ENCODE measurements around the gene ARHGEF7.

The ARHGEF7 gene

GRCh38 chr13:111122056-111122455 lies 6.9 kb downstream of the ARHGEF7 start:
- TF ChIP-seq, protein P1, sequence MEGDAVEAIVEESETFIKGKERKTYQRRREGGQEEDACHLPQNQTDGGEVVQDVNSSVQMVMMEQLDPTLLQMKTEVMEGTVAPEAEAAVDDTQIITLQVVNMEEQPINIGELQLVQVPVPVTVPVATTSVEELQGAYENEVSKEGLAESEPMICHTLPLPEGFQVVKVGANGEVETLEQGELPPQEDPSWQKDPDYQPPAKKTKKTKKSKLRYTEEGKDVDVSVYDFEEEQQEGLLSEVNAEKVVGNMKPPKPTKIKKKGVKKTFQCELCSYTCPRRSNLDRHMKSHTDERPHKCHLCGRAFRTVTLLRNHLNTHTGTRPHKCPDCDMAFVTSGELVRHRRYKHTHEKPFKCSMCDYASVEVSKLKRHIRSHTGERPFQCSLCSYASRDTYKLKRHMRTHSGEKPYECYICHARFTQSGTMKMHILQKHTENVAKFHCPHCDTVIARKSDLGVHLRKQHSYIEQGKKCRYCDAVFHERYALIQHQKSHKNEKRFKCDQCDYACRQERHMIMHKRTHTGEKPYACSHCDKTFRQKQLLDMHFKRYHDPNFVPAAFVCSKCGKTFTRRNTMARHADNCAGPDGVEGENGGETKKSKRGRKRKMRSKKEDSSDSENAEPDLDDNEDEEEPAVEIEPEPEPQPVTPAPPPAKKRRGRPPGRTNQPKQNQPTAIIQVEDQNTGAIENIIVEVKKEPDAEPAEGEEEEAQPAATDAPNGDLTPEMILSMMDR (IDR thresholded peaks at IDR 0.05; ENCODE audit: control insufficient read depth, insufficient read depth, low read depth, low read length, missing control alignments): no peak
- DNase-seq (ENCODE audit: low read depth): no peak

GRCh38 chr13:111122631-111123030 lies 7.5 kb downstream of the ARHGEF7 start:
- TF ChIP-seq, protein P1 (IDR thresholded peaks at IDR 0.05; ENCODE audit: control insufficient read depth, insufficient read depth, low read depth, low read length, missing control alignments): no peak
- no peak for DNase-seq (ENCODE audit: low read depth)
- H3K4me3 ChIP-seq (ENCODE audit: control insufficient read depth, low read depth, low read length): no peak overlapping the region

More at GRCh38 chr13:111122056-111122455, 6.9 kb downstream of the ARHGEF7 start:
- H3K4me3 ChIP-seq (ENCODE audit: control insufficient read depth, low read depth, low read length): no peak overlapping the region

DNA sequence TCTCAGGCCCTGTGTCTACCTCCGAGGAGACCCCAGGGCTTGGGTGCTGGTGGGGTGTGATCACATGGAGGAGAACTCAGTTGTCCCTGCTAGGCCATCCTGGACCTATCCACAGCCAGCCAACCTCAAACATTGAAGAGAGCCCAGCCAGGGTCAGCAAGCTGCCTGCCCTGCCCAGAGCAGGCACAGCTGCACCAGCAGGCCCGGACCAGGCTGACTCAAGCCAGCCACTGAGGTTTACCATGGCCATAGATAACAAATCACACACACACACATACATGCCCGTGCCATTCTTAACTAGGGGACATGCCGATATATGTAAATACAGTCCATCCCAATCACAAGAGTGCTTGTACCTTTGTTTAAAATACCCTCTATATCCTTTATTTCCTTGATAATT lies 8.1 kb downstream of the ARHGEF7 start:
- no peak for DNase-seq (ENCODE audit: low read depth)
- TF ChIP-seq, protein P1 (IDR thresholded peaks at IDR 0.05; ENCODE audit: control insufficient read depth, insufficient read depth, low read depth, low read length, missing control alignments): no peak
- no peak overlapping the region for H3K4me3 ChIP-seq (ENCODE audit: control insufficient read depth, low read depth, low read length)

DNA sequence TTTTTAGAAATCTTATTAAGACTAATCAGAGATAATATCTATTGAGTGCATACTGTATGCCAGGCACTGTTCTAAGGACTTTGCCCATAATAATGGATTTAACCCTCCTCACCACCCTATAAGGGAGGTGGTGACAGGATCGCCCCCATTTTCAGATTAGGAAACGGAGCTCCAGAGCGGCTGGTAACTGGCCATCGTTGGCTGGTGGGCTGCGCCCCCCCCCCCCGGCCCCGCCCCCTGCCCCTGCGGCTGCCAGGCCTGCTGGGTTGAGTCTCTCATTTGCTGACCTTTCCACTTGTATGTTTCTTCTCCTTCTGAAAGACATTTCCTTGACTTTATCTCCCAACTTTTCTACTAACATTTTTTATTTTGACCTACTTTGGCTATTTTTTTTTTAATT lies 8.5 kb downstream of the ARHGEF7 start:
- TF ChIP-seq, protein P1 (IDR thresholded peaks at IDR 0.05; ENCODE audit: control insufficient read depth, insufficient read depth, low read depth, low read length, missing control alignments): no peak
- no peak for DNase-seq (ENCODE audit: low read depth)
- no peak overlapping the region for H3K4me3 ChIP-seq (ENCODE audit: control insufficient read depth, low read depth, low read length)

DNA sequence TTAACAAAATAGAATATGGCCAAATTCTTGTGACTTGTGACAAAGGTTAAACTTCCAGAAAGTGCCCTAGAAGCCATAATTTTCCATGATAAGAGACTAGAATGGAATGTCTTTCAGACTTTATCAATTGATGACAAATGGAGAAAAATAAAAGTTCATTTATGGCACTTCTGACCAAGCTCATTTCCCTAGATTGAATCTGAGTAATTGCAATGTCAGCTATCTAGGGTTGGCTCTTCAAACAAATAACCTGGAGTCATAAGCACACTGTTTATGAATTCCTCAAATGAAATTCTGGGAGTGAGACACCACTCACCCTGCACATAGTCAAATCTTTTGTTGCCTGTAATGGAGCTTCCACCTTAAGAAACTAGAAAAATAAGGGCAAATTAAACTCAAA lies 11.4 kb downstream of the ARHGEF7 start:
- TF ChIP-seq, protein P1 (IDR thresholded peaks at IDR 0.05; ENCODE audit: control insufficient read depth, insufficient read depth, low read depth, low read length, missing control alignments): no peak
- no peak overlapping the region for H3K4me3 ChIP-seq (ENCODE audit: control insufficient read depth, low read depth, low read length)
- no peak for DNase-seq (ENCODE audit: low read depth)

DNA sequence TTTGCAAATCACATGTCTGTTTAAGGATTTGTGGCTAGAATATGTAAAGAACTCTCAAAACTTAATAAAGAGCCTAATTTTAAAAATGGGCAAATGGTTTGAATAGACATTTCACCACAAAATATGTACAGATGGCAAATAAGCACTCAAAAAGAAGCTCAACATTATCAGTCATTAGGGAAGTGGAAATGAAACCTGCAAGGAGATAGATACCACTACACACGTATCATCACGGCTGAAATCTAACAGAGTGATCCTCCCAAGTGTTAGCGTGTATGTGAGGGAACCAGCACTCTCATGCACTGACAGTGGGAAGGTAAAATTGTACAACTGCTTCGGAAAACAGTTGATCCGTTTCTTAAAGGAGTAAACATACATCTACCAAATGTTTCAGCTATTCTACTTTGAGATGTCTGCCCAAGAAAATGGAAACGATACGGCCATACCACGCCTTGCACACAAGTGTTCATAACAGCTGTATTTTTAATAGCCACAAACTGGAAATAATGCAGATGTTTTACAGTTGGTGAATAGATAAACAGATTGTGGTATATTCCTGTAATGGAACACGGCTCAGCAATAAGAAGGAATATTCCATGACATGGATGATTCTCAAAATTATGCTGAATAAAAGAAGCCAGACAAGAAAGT lies 14.5 kb downstream of the ARHGEF7 start:
- H3K4me3 ChIP-seq (ENCODE audit: control insufficient read depth, low read depth, low read length): no peak overlapping the region
- DNase-seq (ENCODE audit: low read depth): no peak
- TF ChIP-seq, protein P1 (IDR thresholded peaks at IDR 0.05; ENCODE audit: control insufficient read depth, insufficient read depth, low read depth, low read length, missing control alignments): no peak
